Ishikawa (cell line): Measurements from ENCODE around the gene SLIT3.

Experiments used
- CEBPB ChIP-seq: IDR thresholded peaks from 2 replicates; pipeline ENCODE4 v1.6.1; 2012
- MAX ChIP-seq: IDR thresholded peaks from 2 replicates; pipeline ENCODE4 v1.6.1; 2012
- USF1 ChIP-seq: IDR thresholded peaks from 2 replicates; pipeline ENCODE4 v1.6.1; 2012
- YY1 ChIP-seq: IDR thresholded peaks from 2 replicates; pipeline ENCODE4 v1.6.1; 2012; ENCODE audit warnings: low read depth

GRCh38 chr5:168810641-168811040, 490.3 kb downstream of the SLIT3 start:
- TF ChIP-seq CEBPB (no peak), USF1 (no peak), YY1 (no peak), MAX (no peak)
